K562 (cell line): ENCODE data around the gene TRMT44. TPM values are rescaled to one million over a fixed set of nuclear protein-coding genes. Genes with fewer than 3 reads are reported as not detected.

Experiments
- ATAC-seq: fragments of 200-7000 bp; cut with Tn5 transposase; 3 replicates; pipeline ENCODE4 v1.9.1; 2020; ENCODE audit warnings: moderate library complexity
- BruUV-seq: library from RNA; stranded (reverse); fragments of 400-500 nt; replicated peaks from 2 replicates; lab custom pipeline; 2021; lab: Mats Ljungman, UMichigan
- CTCF ChIA-PET: fragments of 300-600 bp; formaldehyde crosslinking; extraction: SDS; loops from one replicate; lab custom pipeline; 2021; ENCODE audit warnings: low intra/inter-chr PET ratio; lab: Yijun Ruan, JAX
- POLR2A ChIA-PET: fragments of 300-600, 350-650 bp; sonication (Branson Sonifier 250); formaldehyde crosslinking; extraction: SDS; loops from one replicate; lab custom pipeline; 2021; ENCODE audit warnings: antibody characterized with exemption, inconsistent platforms; lab: Yijun Ruan, JAX
- DNase-seq, 4 experiments: peaks; one replicate each; pipeline versions ENCODE4 v3.0.0 to v3.0.0-alpha.2; 2011 to 2018; ENCODE audit warnings: low spot score in 3 of 4, mixed read lengths in 3 of 4; ENCODE audit errors: extremely low read depth in 1 of 4
- FAIRE-seq: peaks from 2 replicates; lab custom pipeline; 2011; peaks lifted over from hg19 to GRCh38; lab: Jason Lieb, UNC
- H2AFZ ChIP-seq: 2 replicates; pipeline ENCODE4 v1.6.0; 2011; ENCODE audit warnings: low read depth, low read length, control low read depth, inconsistent platforms
- H3K27ac ChIP-seq: fragments of 200-600 bp; 3 replicates; pipeline ENCODE4 v1.8.0; 2011; ENCODE audit warnings: low read depth, mild to moderate bottlenecking, control low read depth, inconsistent platforms, low read length, moderate library complexity, mixed read lengths; ENCODE audit errors: extremely low read depth
- H3K27me3 ChIP-seq, 2 experiments: fragments of 300-600 bp in 1 of 2; 2 replicates in 1 of 2; 3 replicates in 1 of 2; pipeline versions ENCODE4 v1.6.0 to v1.8.0; 2011; ENCODE audit warnings: inconsistent platforms in 2 of 2, low read length in 2 of 2, mild to moderate bottlenecking in 1 of 2, mixed read lengths in 1 of 2, moderate library complexity in 1 of 2; ENCODE audit not compliant: control insufficient read depth in 2 of 2, insufficient read depth in 2 of 2
- H3K36me3 ChIP-seq: fragments of 300-600 bp; 3 replicates; pipeline ENCODE4 v1.8.0; 2011; ENCODE audit warnings: mild to moderate bottlenecking, low read length, inconsistent platforms; ENCODE audit not compliant: control insufficient read depth, insufficient read depth
- H3K4me1 ChIP-seq, 2 experiments: fragments of 200-600 bp in 1 of 2; replicated peaks in 1 of 2; 2 replicates in 1 of 2; 3 replicates in 1 of 2; pipeline versions ENCODE4 v1.5.1 to v1.8.0; 2011; ENCODE audit warnings: inconsistent platforms in 2 of 2, low read length in 2 of 2, mild to moderate bottlenecking in 1 of 2, mixed read lengths in 1 of 2, moderate library complexity in 1 of 2; ENCODE audit not compliant: control insufficient read depth in 2 of 2, insufficient read depth in 2 of 2
- H3K4me2 ChIP-seq: 2 replicates; pipeline ENCODE4 v1.6.1; 2011; ENCODE audit warnings: low read length, control low read depth, inconsistent platforms, mixed read lengths; ENCODE audit not compliant: insufficient read depth
- H3K4me3 ChIP-seq: fragments of 200-600 bp; sonication (generic), shearing (Covaris generic); 2 replicates; pipeline ENCODE4 v1.5.1; 2016; ENCODE audit warnings: control low read depth, inconsistent platforms
- H3K79me2 ChIP-seq: fragments of 200-600 bp; 3 replicates; pipeline ENCODE4 v1.8.0; 2011; ENCODE audit warnings: low read length, inconsistent platforms; ENCODE audit not compliant: control insufficient read depth, insufficient read depth
- H3K9ac ChIP-seq, 2 experiments: 2 replicates each; pipeline versions ENCODE4 v1.6.0 to v1.6.1; 2011; ENCODE audit warnings: low read depth in 2 of 2, low read length in 2 of 2, control low read depth in 1 of 2, inconsistent platforms in 1 of 2, mild to moderate bottlenecking in 1 of 2, mixed read lengths in 1 of 2; ENCODE audit not compliant: insufficient read depth in 1 of 2
- H3K9me1 ChIP-seq: one replicate; pipeline ENCODE4 v1.6.0; 2011; ENCODE audit warnings: inconsistent platforms, mild to moderate bottlenecking, low read length, moderate library complexity; ENCODE audit not compliant: control insufficient read depth, insufficient read depth
- H3K9me3 ChIP-seq: replicated peaks from 2 replicates; pipeline ENCODE4 v1.5.1; 2011; ENCODE audit warnings: low read depth, low read length, inconsistent platforms; ENCODE audit not compliant: control insufficient read depth, insufficient read depth
- H4K20me1 ChIP-seq: replicated peaks from 2 replicates; pipeline ENCODE4 v1.6.1; 2011; ENCODE audit warnings: low read length, inconsistent platforms, mixed read lengths; ENCODE audit not compliant: control insufficient read depth, insufficient read depth
- CCAR2 ChIP-seq: fragments of 200-400 bp; formaldehyde crosslinking; IDR thresholded peaks from 2 replicates; pipeline ENCODE4 v1.6.1; 2017; ENCODE audit warnings: mild to moderate bottlenecking, low read depth, low read length
- NCOA1 ChIP-seq: fragments of 450-650 bp; IDR thresholded peaks from 2 replicates; pipeline ENCODE4 v1.6.1; 2016; ENCODE audit warnings: low read depth
- TARDBP ChIP-seq: fragments of 450-650 bp; IDR thresholded peaks from 2 replicates; pipeline ENCODE4 v1.6.1; 2016
- XRCC5 ChIP-seq: fragments of 200-400 bp; formaldehyde crosslinking; IDR thresholded peaks from 2 replicates; pipeline ENCODE4 v1.6.1; 2017; ENCODE audit warnings: low read depth, mild to moderate bottlenecking, low read length
- ZNF316 ChIP-seq: fragments of 450-650 bp; IDR thresholded peaks from 2 replicates; pipeline ENCODE4 v1.6.1; 2016
- WGBS: fragments of 100-300 bp; shearing (Covaris generic); methylation state at CpG from one replicate; pipeline ENCODE4 v1.1.6; 2016; ENCODE audit warnings: low coverage, mixed read lengths; ENCODE audit not compliant: insufficient coverage; ENCODE audit errors: missing lambda C conversion rate; 5-methylcytosine and 5-hydroxymethylcytosine counted together
- in situ Hi-C: fragments of 300-500 bp; cut with MboI; formaldehyde crosslinking; loops from 4 replicates; pipeline ENCODE4 v1.15.0; 2018; ENCODE audit warnings: inconsistent platforms, mixed read lengths
- intact Hi-C: fragments of 100-400 bp; cut with micrococcal nuclease; formaldehyde crosslinking; loops from 2 replicates; pipeline ENCODE4 v1.14.2; 2022
- polyA plus RNA-seq, 8 experiments: library from polyadenylated mRNA; depleted of rRNA in 4 of 8; stranded (reverse) in 5 of 8; unstranded in 3 of 8; fragments of >200 nt; fragmentation: Nextera tagmentation in 2 of 8; fragmentation: Illumina TruSeq in 1 of 8; extraction: Ambion mirVana in 2 of 8; extraction: Trizol in 1 of 8; gene quantifications; 2 replicates each; pipeline versions ENCODE4 v1.2.1 to v1.2.3, GENCODE V29; 2011 to 2014; ENCODE audit warnings: inconsistent platforms in 1 of 8, missing spikeins in 1 of 8
- total RNA-seq, 7 experiments: library from RNA; depleted of rRNA in 6 of 7; stranded (reverse); fragments of >200 nt in 6 of 7; fragmentation: Illumina TruSeq in 2 of 7; extraction: Trizol in 2 of 7; gene quantifications; 2 replicates each; pipeline versions ENCODE4 v1.2.1 to v1.2.3, GENCODE V29; 2011 to 2021; ENCODE audit warnings: low replicate concordance in 1 of 7
- TF ChIP-seq, protein P1 (sequence below): fragments of 250-450 bp; sonication (Bioruptor Pico); IDR thresholded peaks from 2 replicates; pipeline ENCODE4 v1.4.0; 2020; ENCODE audit warnings: mild to moderate bottlenecking, moderate library complexity, borderline replicate concordance
- TF ChIP-seq, protein P2 (sequence below), 2 experiments: fragments of 450-650 bp in 1 of 2; sonication (generic) in 1 of 2; formaldehyde crosslinking in 1 of 2; IDR thresholded peaks in 1 of 2; conservative IDR thresholded peaks in 1 of 2; 2 replicates each; pipeline versions ENCODE4 v1.6.1 to v1.8.1; 2016 to 2023; ENCODE audit warnings: mild to moderate bottlenecking in 2 of 2, moderate library complexity in 2 of 2, inconsistent platforms in 1 of 2, missing genetic modification reagents in 1 of 2

Gene TRMT44
- total and polyA plus RNA-seq, 9 of the 15 experiments (the other 6 are each of a cell fraction or from before 2014, with no cell fraction given) = 1.2 to 18.6 (median 10.0) TPM

DNA sequence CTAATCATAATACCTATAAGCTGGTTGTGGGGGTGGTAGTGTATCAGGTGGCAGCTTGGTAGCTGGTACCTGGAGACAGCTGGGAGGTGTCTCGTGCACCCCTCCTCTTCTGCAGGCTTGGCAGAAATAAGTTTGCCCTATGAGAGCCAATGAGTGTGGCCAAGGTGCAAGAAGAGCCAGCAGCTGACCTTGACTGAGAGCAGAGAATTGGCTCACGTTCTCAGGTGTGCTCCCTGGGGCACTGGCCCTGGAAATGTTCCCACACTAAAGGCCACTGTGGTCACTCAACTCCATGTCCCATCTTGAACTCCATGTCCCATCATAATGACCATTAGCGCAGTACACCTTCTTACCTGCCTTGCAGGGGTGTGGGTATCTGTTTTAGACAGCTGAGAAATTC lies 13.4 kb downstream of the TRMT44 start:
- POLR2A ChIA-PET = interaction anchor here (0.9 to 1.5 kb wide), 4 partner anchors 12 to 87 kb away, joined by 3 to 7 read pairs (median 4); no protein-coding TSS in a partner anchor

DNA sequence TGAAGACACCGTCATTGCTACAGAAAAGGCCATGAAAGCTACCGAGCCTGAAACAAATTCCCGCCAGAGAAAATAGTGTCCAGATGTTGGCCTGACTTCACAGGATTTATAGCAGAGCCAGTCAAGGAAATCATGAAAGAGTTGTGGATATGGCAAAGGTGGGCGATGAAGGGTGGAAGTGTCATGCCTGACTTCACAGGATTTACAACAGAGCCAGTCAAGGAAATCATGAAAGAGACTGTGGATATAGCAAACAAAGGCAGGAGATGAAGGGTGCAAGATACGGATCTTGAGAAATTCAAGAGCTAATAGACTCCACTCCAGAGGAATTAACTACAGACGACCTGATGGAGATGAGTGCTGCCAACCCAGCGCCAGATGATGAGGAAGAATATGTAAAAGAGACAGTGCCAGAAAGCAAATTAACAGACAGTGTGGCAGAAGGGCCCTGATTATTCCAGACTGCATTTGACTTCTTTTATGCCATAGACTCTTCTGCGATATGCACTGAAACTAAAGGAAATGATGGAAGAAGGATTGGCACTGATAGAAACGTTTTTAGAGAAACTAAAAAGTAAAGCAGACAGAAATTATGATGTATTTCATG lies 17.2 kb downstream of the TRMT44 start:
- no peak for ATAC-seq
- FAIRE-seq = no peak
- ChIA-PET CTCF (no interaction called here), POLR2A (interaction anchor here (0.6 kb wide), 1 partner anchor 20 kb away, joined by 3 read pairs; no protein-coding TSS in a partner anchor)
- in situ Hi-C loops = no loop called here
- Histone ChIP-seq H3K27ac (no peak overlapping the region), H4K20me1 (no peaks in the 10 kb centered on the region), H3K4me3 (no peak overlapping the region), H3K4me2 (no peak overlapping the region), H3K4me1 (no peaks in the 10 kb centered on the region; a peak in 1 of 5 replicates), H2AFZ (no peak overlapping the region), H3K79me2 (no peaks in the 10 kb centered on the region), H3K9me3 (no peaks in the 10 kb centered on the region), H3K9ac (no peak overlapping the region), H3K36me3 (peaks cover 66% of the 10 kb centered on the region; the same call in 2 of the 3 replicates), H3K9me1 (no peaks in the 10 kb centered on the region), H3K27me3 (no peaks in the 10 kb centered on the region)
- BruUV-seq = no TSS peak
- intact Hi-C loops = no loop called here
- no peak for DNase-seq
- WGBS = 73% methylated on average over 9 of the region's 9 CpGs
- TF ChIP-seq CCAR2 (no peak), TARDBP (no peak), ZNF316 (no peak), XRCC5 (no peak)
- TF ChIP-seq, protein P1, sequence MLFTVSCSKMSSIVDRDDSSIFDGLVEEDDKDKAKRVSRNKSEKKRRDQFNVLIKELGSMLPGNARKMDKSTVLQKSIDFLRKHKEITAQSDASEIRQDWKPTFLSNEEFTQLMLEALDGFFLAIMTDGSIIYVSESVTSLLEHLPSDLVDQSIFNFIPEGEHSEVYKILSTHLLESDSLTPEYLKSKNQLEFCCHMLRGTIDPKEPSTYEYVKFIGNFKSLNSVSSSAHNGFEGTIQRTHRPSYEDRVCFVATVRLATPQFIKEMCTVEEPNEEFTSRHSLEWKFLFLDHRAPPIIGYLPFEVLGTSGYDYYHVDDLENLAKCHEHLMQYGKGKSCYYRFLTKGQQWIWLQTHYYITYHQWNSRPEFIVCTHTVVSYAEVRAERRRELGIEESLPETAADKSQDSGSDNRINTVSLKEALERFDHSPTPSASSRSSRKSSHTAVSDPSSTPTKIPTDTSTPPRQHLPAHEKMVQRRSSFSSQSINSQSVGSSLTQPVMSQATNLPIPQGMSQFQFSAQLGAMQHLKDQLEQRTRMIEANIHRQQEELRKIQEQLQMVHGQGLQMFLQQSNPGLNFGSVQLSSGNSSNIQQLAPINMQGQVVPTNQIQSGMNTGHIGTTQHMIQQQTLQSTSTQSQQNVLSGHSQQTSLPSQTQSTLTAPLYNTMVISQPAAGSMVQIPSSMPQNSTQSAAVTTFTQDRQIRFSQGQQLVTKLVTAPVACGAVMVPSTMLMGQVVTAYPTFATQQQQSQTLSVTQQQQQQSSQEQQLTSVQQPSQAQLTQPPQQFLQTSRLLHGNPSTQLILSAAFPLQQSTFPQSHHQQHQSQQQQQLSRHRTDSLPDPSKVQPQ (CRISPR knock-in tag) = no peak
- TF ChIP-seq, protein P2, sequence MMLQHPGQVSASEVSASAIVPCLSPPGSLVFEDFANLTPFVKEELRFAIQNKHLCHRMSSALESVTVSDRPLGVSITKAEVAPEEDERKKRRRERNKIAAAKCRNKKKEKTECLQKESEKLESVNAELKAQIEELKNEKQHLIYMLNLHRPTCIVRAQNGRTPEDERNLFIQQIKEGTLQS (IDR thresholded peaks at IDR 0.05) = no peak
- TF ChIP-seq, protein P2 (CRISPR knock-in tag; conservative IDR thresholded peaks at IDR 0.05) = no peak

More for the DNA sequence above, 13.4 kb downstream of the TRMT44 start:
- H3K4me2 ChIP-seq = no peak overlapping the region
- no peak overlapping the region for H3K4me3 ChIP-seq
- H3K27me3 ChIP-seq = no peaks in the 10 kb centered on the region
- H3K4me1 ChIP-seq = peaks cover 7 to 11% of the 10 kb centered on the region in 2 experiments
- H2AFZ ChIP-seq = no peak overlapping the region
- H3K36me3 ChIP-seq = peaks cover 83% of the 10 kb centered on the region; the same call in 2 of the 3 replicates
- H3K9me1 ChIP-seq = no peaks in the 10 kb centered on the region
- no peak overlapping the region for H3K9ac ChIP-seq
- intact Hi-C loops (no loop called here), in situ Hi-C loops (no loop called here)
- no peak for ATAC-seq
- H3K9me3 ChIP-seq = no peaks in the 10 kb centered on the region
- DNase-seq = no peak
- WGBS = 93% methylated on average over 3 of the region's 3 CpGs
- CTCF ChIA-PET = no interaction called here
- no TSS peak for BruUV-seq
- no peak for FAIRE-seq
- no peak overlapping the region for H3K27ac ChIP-seq
- no peak for TF ChIP-seq NCOA1
- H4K20me1 ChIP-seq = no peaks in the 10 kb centered on the region
- H3K79me2 ChIP-seq = no peaks in the 10 kb centered on the region
